ENCODE results near the gene DCTN4.
"Not testable (repeated sequence)": the region's sequence is repeated elsewhere in the genome, so short reads cannot be mapped to it uniquely, and the experiment has no call there.

The DCTN4 gene

DNA sequence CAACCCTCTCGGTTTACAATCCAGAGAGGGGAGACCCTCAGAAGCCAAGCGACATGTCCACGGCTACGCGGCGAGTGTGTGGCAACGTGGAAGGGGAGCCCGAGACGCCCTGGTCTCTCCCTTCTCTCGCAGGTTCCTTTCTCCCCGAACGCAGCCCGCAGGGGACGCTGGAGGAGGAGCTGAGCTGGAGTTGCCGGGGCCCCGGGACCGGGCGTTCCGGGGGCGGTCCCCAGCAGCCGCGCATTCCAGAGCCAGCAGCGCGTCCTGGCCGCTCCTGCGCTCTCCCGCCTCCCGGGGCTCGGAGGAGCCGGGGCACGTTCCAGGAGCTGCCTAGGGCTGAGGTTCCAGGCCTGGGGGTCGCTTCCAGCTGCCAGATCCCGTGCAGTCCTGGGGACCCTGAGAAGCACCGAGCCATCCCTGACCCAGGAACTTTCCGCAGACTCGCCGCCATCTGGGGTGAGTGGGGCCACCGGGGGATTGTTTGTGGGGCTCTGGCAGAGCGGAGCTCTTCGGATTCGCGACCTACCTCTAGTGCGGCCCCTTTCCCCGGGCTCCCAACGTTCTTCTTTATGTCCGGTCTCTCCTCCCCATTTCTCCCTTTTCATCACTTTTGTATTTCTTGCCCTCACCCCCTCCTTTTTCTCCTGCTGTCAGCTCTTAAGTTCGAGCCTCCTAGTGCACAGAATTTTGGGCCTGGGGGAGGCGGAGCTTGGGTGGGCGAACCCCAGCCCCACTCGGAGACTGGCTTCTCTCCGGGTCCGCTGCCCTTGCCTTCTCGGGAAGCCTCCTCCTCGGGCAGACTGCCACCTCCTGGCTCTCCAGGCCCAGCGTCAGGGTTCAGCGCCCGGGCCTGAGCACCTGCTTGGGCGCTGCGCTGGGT lies 19.9 kb upstream of the DCTN4 start, which contains the start of gene SMIM3:
Gene SMIM3 (plus strand): TSS at position 241 of the 880 bp plus-strand sequence. CDS start 16,684 bp downstream, outside the sequence.
- DNase-seq (ENCODE audit: insufficient read length, low spot score): no peak

DNA sequence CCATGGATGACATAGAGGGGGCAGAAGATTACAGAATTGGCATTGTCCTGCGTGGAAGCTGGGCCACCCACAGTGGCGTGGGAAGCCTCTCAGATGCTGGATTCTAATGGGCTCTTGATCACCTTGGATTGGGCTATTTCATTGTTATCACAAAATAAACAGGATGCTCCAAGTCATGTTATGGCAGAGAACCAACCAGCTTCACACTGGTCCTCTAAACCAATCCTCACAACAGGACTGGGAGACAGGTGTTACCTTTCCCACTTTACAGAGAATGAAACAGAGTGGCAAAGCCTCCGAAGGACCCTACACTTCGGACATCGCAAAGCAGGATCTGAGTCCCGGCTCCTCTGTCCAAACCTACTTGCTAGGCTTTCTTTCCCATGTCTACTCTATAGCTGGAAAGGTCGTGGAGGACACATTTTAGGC lies 19.3 kb upstream of the DCTN4 start:
- FAIRE-seq (no peak), DNase-seq (ENCODE audit: insufficient read length, low spot score) (no peak)

More for the DNA sequence above, 19.9 kb upstream of the DCTN4 start, which contains the start of gene SMIM3:
- FAIRE-seq: peak; percentile 57

GRCh38 chr5:150777685-150778084 lies 18.9 kb upstream of the DCTN4 start:
- FAIRE-seq (no peak), DNase-seq (ENCODE audit: insufficient read length, low spot score) (no peak)

- no peak for DNase-seq (ENCODE audit: insufficient read length, low spot score)
- FAIRE-seq: no peak
Measured at GRCh38 chr5:150774145-150774544, 15.3 kb upstream of the DCTN4 start.

- FAIRE-seq: peak; percentile 73
- DNase-seq (ENCODE audit: insufficient read length, low spot score): no peak
Measured at GRCh38 chr5:150771034-150771795, 12.4 kb upstream of the DCTN4 start.

- FAIRE-seq (no peak), DNase-seq (ENCODE audit: insufficient read length, low spot score) (no peak)
Measured at GRCh38 chr5:150766251-150766650, 7.4 kb upstream of the DCTN4 start.

GRCh38 chr5:150765799-150766169 lies 7.0 kb upstream of the DCTN4 start:
- FAIRE-seq: no peak
- no peak for DNase-seq (ENCODE audit: insufficient read length, low spot score)

DNA sequence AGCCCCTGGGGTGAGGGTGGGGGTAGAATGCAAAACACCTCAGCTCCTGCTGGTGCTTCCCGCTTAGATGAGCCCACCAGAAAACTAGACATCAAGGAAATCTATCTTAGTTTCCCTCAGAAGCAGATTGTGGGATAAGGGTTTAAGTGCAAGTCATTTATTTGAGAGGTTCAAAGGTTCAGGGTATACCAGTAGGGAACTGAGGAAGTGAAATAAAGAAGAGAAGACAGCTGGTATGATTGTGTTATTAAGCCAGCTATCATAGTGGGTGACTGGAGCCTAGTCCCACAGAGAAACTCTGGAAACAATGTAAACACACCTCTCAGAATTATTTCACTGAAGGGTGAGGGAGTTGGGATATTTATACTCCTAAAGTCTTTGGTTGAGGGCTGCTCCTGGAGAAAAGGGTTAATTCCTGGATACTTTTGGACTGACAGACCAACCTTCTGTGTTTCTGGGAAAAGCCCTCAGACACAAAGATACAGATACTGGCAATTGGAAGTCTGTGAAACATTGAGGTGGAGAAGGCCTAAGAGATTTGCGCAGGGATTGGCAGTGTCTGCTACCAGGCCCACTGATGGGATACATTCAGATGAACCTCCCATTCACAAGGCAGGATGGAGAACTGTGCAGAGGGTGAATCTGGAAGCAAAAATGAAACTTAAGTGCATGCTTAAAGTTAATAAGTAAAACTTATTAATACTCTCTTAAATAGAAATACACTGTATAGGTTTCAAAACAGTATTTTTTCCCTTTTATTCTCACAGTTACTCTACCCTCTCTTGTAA lies 6.4 kb upstream of the DCTN4 start:
- FAIRE-seq: no peak
- DNase-seq (ENCODE audit: insufficient read length, low spot score): no peak

DNA sequence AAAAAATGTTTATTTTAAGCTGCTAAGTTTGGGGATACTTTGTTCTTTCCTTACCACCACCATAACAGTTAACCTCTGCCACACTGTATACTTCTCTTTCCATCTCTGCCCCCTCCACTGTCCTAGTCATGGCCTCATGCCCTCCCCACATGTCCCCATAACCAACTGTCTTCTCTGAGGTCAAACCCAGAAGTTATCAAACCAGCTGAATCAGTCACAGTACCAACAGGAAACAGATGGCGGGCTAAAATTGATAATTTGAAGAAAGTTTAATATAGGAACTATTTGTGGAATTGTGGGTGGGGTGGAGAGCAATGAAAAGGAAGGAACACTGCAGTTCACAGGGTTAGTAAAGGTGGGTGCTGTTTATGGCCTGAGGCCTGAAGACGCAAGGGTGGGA lies 5.7 kb upstream of the DCTN4 start:
- DNase-seq (ENCODE audit: insufficient read length, low spot score) (no peak), FAIRE-seq (no peak)

DNA sequence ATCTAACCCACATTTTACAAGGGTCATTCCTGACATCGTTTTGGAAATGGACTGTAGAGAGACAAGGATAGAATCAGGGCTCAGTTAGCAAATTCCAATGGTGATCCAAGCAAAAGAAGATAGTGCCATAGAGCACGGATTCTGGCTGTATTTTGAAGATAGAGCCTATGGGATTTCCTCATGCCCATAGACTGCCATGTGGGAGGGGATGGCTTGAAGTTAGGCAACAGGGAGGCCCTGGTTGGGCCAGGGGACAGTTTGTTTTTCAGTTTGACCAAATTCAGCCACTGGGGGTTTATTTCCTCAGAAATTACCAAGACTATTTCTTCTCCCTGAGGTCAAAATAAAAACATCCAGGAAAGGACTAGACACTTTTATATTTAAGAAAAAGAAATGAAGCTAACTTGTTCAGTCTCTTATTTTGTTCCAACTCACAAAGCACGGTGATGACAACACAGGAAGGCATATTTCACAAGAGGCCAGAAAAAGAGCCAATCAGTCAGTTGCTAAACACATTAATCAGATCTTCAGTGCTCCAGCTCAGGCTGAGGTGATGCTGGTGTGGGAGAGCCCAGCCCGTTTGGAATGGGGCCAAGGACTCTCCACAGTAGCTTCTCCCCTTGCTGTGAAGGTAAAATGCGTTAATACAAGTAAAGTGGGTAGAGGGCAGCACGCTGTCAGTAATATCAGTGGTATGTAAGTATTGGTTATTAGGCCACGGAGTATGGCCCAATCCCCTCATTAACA lies 4.4 kb upstream of the DCTN4 start:
- no peak for DNase-seq (ENCODE audit: insufficient read length, low spot score)
- FAIRE-seq: no peak

- no peak for DNase-seq (ENCODE audit: insufficient read length, low spot score)
- no peak for FAIRE-seq
Measured at GRCh38 chr5:150762211-150762610, 3.4 kb upstream of the DCTN4 start.

DNA sequence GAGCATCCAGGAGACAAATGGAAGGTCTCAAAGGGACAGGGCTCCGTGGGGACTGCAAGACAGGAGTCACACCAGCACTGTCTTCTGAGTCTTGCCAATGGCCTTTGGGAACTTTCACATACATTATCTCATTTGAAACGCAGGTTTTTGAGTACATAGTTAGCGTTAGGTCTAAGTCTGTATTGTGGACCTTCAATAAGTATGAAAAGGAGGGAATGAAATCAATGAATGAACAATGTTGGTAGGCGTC lies 442 bp upstream of the DCTN4 start:
- DNase-seq (ENCODE audit: insufficient read length, low spot score) (no peak), FAIRE-seq (no peak)

GRCh38 chr5:150758203-150758530 lies 650 bp downstream of the DCTN4 start:
- no peak for FAIRE-seq

DNA sequence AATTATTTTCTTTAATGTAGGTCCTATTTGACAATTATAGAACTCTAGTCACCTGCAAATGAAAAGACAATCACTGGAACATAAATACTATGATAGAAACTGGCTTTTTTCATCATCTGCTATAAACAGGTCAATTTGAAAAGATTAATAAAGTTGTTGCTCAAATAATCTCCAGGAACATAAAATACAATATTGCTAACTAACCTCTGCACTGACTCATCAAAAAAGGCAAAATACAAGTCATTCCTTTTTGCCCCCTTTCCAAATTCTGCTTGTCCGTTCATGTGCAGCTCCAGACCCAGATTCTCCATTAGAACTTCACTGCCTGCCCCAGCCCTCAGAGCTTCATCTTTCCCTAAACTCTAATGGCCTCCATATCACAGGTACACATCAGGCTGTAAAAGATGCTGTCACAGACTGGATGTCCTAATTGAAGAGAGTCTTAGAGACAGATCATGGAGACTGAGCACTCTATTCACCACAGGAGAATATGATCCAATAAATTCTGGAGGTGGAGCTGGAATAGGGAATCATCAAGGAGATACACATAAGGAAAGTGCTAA lies 1.6 kb downstream of the DCTN4 start:
- FAIRE-seq: peak; percentile 62
- no peak for DNase-seq (ENCODE audit: insufficient read length, low spot score)

More at GRCh38 chr5:150758203-150758530, 650 bp downstream of the DCTN4 start:
- DNase-seq (ENCODE audit: insufficient read length, low spot score): no peak

DNA sequence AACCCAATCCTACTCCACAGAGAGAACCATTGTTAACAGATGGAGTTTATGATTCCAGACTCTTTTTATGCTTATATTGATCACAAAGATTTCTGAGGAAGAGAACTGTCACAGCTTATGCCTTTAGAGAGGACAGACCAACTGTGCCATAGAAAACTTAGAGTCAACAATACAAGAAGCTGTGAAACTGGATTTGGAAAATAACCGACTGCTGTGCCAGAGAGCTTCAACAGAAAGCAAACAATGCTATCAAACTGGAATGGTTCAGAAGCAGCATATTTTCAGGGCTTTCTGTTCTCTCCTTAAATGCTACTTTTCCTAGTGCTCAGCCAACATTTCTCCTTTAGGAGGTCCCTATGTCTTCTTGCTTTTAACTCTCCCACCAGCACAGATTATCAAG lies 5.0 kb downstream of the DCTN4 start:
- FAIRE-seq (no peak), DNase-seq (ENCODE audit: insufficient read length, low spot score) (no peak)

DNA sequence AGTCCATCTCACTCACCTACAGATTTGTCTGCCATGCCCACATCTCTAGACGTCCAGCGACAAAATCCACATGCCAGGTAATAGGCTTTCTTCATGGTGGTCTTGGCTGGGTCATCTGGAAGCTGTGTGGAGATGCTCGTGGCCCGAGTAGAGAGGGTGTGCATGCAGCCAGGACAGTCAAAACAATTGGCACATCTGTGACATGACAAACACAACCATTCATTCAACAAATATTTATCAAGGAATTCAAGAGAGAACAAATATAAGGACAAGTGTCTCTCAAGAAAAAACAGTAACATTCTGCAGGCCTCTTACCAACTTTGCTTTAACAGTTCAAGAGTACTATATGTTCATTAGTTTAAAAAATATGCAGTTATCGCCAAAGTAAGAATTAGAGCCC lies 5.4 kb downstream of the DCTN4 start:
- no peak for DNase-seq (ENCODE audit: insufficient read length, low spot score)
- FAIRE-seq: no peak

GRCh38 chr5:150751096-150751891 lies 7.5 kb downstream of the DCTN4 start:
- DNase-seq (ENCODE audit: insufficient read length, low spot score): no peak
- no peak for FAIRE-seq

DNA sequence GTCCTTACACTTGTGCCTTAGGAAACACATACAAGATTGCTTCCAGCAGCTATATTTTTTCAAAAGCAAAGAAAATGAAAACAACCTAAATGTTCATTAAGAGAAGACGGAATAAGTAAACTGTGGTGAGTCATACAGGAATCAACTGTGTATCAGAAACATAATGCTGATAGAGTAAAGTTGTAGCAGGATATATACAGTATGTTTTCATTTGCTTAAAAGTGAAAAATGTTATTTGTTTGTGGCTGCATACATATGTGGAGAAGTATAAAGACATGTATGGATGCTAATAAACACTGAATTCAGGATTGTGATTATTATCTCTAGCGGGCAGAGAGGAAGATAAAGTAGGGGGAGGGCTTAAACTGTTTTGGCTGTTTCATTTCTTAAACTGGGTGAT lies 8.3 kb downstream of the DCTN4 start:
- FAIRE-seq (no peak), DNase-seq (ENCODE audit: insufficient read length, low spot score) (no peak)

- not testable (repeated sequence) for DNase-seq (ENCODE audit: insufficient read length, low spot score); FAIRE-seq
Measured at GRCh38 chr5:150743142-150743488, 15.7 kb downstream of the DCTN4 start.

Measured in GM19239 (cell line).